HUDEP-2 (cell line): Measurements from ENCODE around the gene TMEM255A.
"Not testable (repeated sequence)": the region's sequence is repeated elsewhere in the genome, so short reads cannot be mapped to it uniquely, and the experiment has no call there.

Experiments
- DNase-seq, 76 experiments: peaks; one replicate each; lab custom pipeline; 2025; ENCODE audit not compliant: unreplicated experiment in 76 of 76; lab: John Stamatoyannopoulos, UW

The TMEM255A gene

DNA sequence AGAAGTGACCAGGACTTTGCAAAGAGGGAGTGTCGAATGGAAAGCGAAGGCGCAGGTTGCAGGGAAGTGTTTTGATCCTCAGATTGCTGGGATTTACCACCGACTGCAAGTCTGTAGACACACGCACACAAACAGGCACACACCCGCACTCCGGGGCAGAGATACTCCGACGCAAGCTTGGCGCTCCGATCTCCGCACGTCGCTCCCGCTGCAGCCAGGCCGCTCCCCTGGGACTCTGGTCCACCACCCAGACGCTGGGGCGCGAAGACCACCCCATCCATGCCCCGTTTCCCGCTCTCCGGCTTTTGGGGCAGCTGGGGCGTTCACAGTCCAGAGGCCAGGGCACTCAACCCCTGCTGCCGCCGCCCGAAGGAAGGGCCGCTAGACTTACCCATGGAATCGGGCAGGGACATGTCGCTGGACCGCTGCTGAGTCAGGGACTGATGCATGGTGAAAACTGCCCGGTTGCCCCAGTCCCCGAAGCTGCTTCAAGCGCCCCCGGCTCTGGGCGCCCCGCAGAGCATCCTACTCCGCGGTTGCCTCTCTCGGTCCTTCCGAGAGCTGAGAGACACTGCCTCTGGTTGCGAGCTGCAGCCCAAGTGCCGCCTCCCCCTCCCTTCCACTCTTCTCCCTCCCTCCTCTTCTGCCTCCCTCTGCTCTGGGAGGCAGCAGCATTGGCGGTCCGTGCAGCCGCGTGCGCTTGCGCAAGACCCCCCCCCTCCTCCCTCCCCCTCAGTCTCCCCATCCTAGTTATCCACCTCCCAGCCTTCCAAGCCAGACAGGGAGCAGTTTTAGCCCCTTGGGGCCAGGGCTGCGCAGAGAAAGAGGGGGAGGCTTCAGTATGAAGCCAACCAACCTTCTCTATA, at the start of gene TMEM255A:
Gene TMEM255A, minus strand, starts transcription at position 601 of the 866 bp plus-strand sequence. Its CDS starts 152 bp downstream, at position 449.
- no peak for DNase-seq

- peak in 1 of 76 experiments; percentile 1 for DNase-seq
Measured at GRCh38 chrX:120358737-120359456, 47.6 kb upstream of the TMEM255A start.

GRCh38 chrX:120357186-120357585, 45.9 kb upstream of the TMEM255A start:
- no peak for DNase-seq

DNA sequence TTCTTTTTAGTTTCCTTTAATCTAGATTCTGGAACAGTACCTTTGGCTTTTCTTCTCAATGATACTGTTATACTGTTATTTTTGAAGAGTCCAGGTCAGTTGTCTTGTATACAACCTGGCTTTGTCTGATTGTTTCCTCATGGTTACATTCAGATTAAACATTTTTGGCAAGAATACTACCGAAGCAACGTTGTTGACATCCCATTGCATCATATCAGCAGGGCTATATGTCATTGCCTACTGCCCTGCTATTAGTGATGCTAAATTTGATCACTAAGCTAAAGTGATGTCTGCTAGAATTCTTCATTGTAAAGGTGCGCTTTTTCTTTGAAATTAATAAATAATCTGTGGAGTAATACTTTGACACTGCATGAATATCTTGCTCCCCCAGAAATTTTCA, 44.8 kb upstream of the TMEM255A start:
- DNase-seq = no peak

GRCh38 chrX:120350450-120351138, 39.3 kb upstream of the TMEM255A start:
- DNase-seq = no peak

GRCh38 chrX:120344566-120344965, 33.3 kb upstream of the TMEM255A start:
- not testable (repeated sequence) for DNase-seq

GRCh38 chrX:120336899-120337298, 25.6 kb upstream of the TMEM255A start:
- no peak for DNase-seq

- DNase-seq = no peak
Measured at GRCh38 chrX:120335289-120335688, 24.0 kb upstream of the TMEM255A start.

DNA sequence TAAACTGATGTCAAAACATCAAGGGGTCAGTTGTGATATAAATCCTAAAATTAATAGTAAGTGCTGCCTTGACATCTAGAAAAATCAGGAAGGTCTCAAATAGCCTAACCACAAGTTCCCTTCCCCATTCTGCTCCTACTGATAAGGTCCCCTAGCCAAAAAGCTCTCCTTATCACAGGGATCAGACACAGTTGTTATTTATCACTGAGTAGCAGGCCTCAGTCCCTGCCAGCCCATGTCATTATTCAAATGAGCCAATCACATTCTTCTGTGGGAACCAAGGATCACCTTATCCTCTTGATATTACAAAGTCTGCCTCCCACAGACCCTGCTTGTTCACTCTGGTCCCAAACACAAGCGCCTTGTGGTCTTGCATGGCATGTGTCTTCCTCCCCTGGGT, 23.3 kb upstream of the TMEM255A start:
- peak in 41 of 76 experiments; percentile 0 to 69 (median 25) for DNase-seq

- peak in 2 of 76 experiments; percentile 1 to 6 for DNase-seq
Measured at GRCh38 chrX:120334151-120334550, 22.9 kb upstream of the TMEM255A start.

DNA sequence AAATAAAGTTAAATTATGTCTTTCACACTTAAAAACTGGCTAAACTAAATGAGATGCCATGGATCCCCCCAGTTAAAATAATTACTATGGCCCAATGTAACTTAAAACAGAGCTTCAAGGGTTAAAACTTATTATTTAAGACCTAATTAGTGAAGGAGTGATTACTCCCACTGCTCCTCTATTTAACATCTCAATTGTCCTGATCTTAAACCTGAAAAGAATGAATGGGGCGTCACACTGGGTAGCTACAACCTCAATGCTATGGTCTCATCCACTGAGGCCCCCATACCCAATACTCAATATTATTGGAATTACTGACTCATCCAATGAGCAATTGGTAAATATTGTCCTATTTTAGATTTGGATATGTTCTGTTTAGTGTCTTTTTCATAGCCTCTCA, 21.1 kb upstream of the TMEM255A start:
- no peak for DNase-seq

DNA sequence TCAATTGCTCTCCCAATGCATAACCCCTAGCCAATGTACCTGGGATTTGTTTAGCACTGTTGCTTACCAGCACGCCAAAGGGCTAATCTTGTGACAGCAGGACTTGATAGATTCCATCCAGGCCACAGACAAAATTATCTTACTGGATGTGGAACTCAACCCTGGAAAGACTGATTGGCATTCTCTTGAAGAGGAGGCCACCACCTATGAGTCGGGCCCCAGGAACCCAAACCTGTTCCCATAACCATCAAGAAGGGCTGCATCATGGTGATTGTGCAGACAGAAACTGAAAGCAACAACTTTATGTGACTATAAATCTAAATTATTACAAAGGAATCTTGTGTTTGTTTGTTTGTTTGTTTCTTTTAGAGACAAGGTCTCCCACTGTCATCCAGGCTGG, 19.9 kb upstream of the TMEM255A start:
- no peak for DNase-seq

- no peak for DNase-seq
Measured at GRCh38 chrX:120321520-120322281, 10.4 kb upstream of the TMEM255A start.

DNA sequence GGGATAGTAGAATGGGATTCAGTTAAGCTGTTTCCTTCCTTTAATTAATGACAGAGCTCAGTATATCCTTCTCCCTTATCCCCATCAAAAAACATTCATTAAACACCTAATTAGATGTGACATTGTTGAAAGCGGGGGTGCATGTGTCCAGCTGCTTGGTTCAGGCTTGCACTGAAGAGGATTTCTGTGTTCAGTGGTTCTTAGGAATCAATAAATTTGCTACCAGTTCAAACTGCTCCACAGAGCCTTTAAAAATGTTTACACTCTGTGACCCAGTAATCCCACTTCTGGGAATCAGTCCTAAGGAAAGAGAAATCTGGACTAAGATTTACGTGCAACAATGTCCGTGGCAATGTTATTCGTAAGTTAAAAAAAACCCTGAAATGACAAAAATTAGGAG, 7.2 kb upstream of the TMEM255A start:
- no peak for DNase-seq

DNA sequence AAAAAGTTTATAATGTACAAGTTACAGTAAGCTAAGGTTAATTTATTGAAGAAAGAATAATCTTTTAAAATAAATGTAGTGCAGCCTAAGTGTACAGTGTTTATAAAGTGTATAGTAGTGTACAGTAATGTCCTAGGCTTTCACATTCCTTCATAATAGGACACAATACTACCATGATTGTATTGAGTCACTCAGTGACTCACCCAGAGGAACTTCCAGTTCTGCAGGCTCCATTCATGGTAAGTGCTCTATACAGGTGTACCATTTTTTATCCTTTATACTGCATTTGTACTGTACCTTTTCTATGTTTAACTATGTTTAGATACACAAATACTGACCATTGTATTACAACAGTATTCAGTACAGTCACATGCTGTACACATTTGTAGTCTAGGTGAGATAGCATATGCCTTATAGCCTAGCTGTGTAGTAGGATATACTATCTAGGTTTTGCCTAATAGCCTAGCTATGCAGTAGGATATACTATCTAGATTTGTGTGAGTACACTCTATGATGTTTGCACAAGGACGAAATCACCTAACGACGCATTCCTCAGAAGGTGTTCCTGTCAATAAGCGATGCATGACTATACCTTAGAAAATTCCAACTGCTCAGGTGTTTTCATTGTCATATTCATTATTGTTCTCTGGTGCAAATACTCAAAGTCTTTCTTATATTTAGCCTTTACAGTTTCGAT, 5.5 kb upstream of the TMEM255A start:
- no peak for DNase-seq

GRCh38 chrX:120315776-120316175, 4.5 kb upstream of the TMEM255A start:
- no peak for DNase-seq

DNA sequence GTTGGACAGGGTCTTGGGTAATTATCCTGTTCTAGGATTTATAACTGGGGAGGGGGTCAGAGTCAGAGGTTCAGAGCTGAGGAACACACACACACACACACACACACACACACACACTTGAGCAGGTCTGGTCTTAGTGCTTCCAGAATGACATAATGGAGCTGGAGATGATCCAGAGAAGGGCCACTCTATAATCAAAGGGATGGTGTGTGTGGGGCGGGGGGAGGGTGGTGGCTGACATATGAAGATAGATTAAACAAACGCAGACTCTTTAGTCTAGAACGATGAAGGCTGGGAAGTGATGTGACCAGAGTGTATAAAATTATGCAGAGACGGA, 434 bp upstream of the TMEM255A start:
- DNase-seq = no peak

GRCh38 chrX:120309873-120310705, 1.2 kb downstream of the TMEM255A start:
- no peak for DNase-seq
